Testis (tissue), 2 donors: ENCODE data around the gene HOXC12.

ENCODE experiments used
- CTCF ChIP-seq, 3 experiments: fragments of 450-650 bp in 2 of 3; fragments of 200-600 bp in 1 of 3; sonication (generic) in 1 of 3; IDR thresholded peaks; one replicate each; pipeline ENCODE4 v1.5.1; 2016 to 2019; ENCODE audit warnings: antibody characterized with exemption in 3 of 3, mild to moderate bottlenecking in 2 of 3, moderate library complexity in 1 of 3
- POLR2A ChIP-seq: fragments of 450-650 bp; IDR thresholded peaks from one replicate; pipeline ENCODE4 v1.6.1; 2017; ENCODE audit warnings: antibody characterized with exemption, mild to moderate bottlenecking, moderate library complexity

- no peak for TF ChIP-seq CTCF (IDR thresholded peaks at IDR 0.05)
- no peak for TF ChIP-seq POLR2A
These were observed 19.7 kb downstream of the HOXC12 start, which contains the start of gene HOTAIR for GRCh38 chr12:53974084-53975063.
